ENCODE results near the gene SMYD2.

- TF ChIP-seq CTCF (conservative IDR thresholded peaks at IDR 0.05; ENCODE audit: low read depth, low read length) (no peak), EZH2 (IDR thresholded peaks at IDR 0.05; ENCODE audit: borderline replicate concordance, low read depth, low read length, poor library complexity, severe bottlenecking) (no peak)
Measured at GRCh38 chr1:214321705-214322453, 40.9 kb downstream of the SMYD2 start.

Data from A673 (cell line).